GM12878 (cell line): Measurements from ENCODE around the gene WBP11. TPM values are rescaled to one million over a fixed set of nuclear protein-coding genes. Genes with fewer than 3 reads are reported as not detected.

ENCODE experiments used
- CHD4 ChIP-seq: fragments of 200-600 bp; sonication (generic); IDR thresholded peaks from 2 replicates; pipeline ENCODE4 v1.6.1; 2016; ENCODE audit warnings: mild to moderate bottlenecking
- FOXM1 ChIP-seq: IDR thresholded peaks from 2 replicates; pipeline ENCODE4 v1.6.1; 2012; ENCODE audit warnings: low read depth, mild to moderate bottlenecking, inconsistent platforms, low read length, moderate library complexity
- IKZF2 ChIP-seq, 2 experiments: fragments of 450-650 bp; IDR thresholded peaks; 2 replicates each; pipeline ENCODE4 v1.6.1; 2017; ENCODE audit warnings: mild to moderate bottlenecking in 2 of 2, moderate library complexity in 2 of 2
- MEF2B ChIP-seq: fragments of 450-650 bp; IDR thresholded peaks from 2 replicates; pipeline ENCODE4 v1.6.1; 2018; ENCODE audit warnings: mild to moderate bottlenecking, moderate library complexity; ENCODE audit not compliant: partially characterized antibody, poor library complexity, severe bottlenecking
- MXI1 ChIP-seq: fragments of 150-350 bp; IDR thresholded peaks from 2 replicates; pipeline ENCODE4 v1.6.1; 2011; ENCODE audit warnings: low read depth, mild to moderate bottlenecking, inconsistent platforms, low read length, improper control_type of control experiment
- MYC ChIP-seq: IDR thresholded peaks from 2 replicates; pipeline ENCODE4 v1.6.1; 2011; ENCODE audit warnings: mild to moderate bottlenecking, low read length, moderate library complexity, inconsistent platforms; ENCODE audit not compliant: insufficient read depth, insufficient replicate concordance, insufficient read length, severe bottlenecking
- NFYA ChIP-seq: IDR thresholded peaks from 2 replicates; pipeline ENCODE4 v1.6.1; 2011; ENCODE audit warnings: low read depth, mild to moderate bottlenecking, low read length, improper control_type of control experiment, borderline replicate concordance
- NFYB ChIP-seq: IDR thresholded peaks from 2 replicates; pipeline ENCODE4 v1.6.1; 2011; ENCODE audit warnings: low read depth, mild to moderate bottlenecking, low read length, improper control_type of control experiment, moderate library complexity; ENCODE audit not compliant: insufficient read depth
- NR2F1 ChIP-seq: fragments of 450-650 bp; conservative IDR thresholded peaks from 2 replicates; pipeline ENCODE4 v1.6.1; 2017; ENCODE audit warnings: mild to moderate bottlenecking
- RB1 ChIP-seq: fragments of 450-650 bp; formaldehyde crosslinking; IDR thresholded peaks from 2 replicates; pipeline ENCODE4 v1.6.1; 2017; ENCODE audit warnings: mild to moderate bottlenecking, borderline replicate concordance
- SMAD5 ChIP-seq: IDR thresholded peaks from 2 replicates; pipeline ENCODE4 v1.6.1; 2016; ENCODE audit warnings: antibody characterized with exemption, low read depth
- YY1 ChIP-seq: IDR thresholded peaks from 2 replicates; pipeline ENCODE4 v1.6.1; 2011; ENCODE audit warnings: low read depth, mild to moderate bottlenecking, low read length
- ZNF217 ChIP-seq: fragments of 450-650 bp; IDR thresholded peaks from 2 replicates; pipeline ENCODE4 v1.6.1; 2017; ENCODE audit warnings: antibody characterized with exemption, mild to moderate bottlenecking
- ZNF274 ChIP-seq: IDR thresholded peaks from one replicate; pipeline ENCODE4 v1.8.0; 2011; ENCODE audit not compliant: insufficient read length, insufficient read depth
- ZNF622 ChIP-seq: fragments of 450-650 bp; IDR thresholded peaks from 2 replicates; pipeline ENCODE4 v1.6.1; 2017; ENCODE audit warnings: mild to moderate bottlenecking, inconsistent platforms
- ZZZ3 ChIP-seq: IDR thresholded peaks from 2 replicates; pipeline ENCODE4 v1.6.1; 2011; ENCODE audit warnings: low read depth; ENCODE audit not compliant: control insufficient read depth, insufficient read length
- polyA plus RNA-seq, 11 experiments: library from polyadenylated mRNA; depleted of rRNA in 4 of 11; unstranded in 6 of 11; stranded (reverse) in 5 of 11; fragments of >200 nt; fragmentation: Nextera tagmentation in 4 of 11; fragmentation: Illumina TruSeq in 1 of 11; extraction: Ambion mirVana in 4 of 11; extraction: Trizol in 1 of 11; gene quantifications; 1 replicate in 1 of 11; 2 replicates in 10 of 11; pipeline versions ENCODE4 v1.2.1 to v1.2.3, GENCODE V29; 2011 to 2016; ENCODE audit warnings: inconsistent platforms in 2 of 11, missing spikeins in 2 of 11, low read depth in 1 of 11
- total RNA-seq, 4 experiments: library from RNA; depleted of rRNA in 3 of 4; stranded (reverse); fragments of >200 nt in 3 of 4; fragmentation: Illumina TruSeq in 1 of 4; extraction: Trizol in 1 of 4; gene quantifications; 2 replicates each; pipeline versions ENCODE4 v1.2.1 to v1.2.3, GENCODE V29; 2013 to 2021
- TF ChIP-seq, protein P1 (sequence below): IDR thresholded peaks from 2 replicates; pipeline ENCODE4 v1.6.1; 2011; ENCODE audit warnings: low read depth, low read length, improper control_type of control experiment, borderline replicate concordance
- TF ChIP-seq, protein P2 (sequence below): fragments of 450-650 bp; IDR thresholded peaks from 2 replicates; pipeline ENCODE4 v1.6.1; 2016; ENCODE audit warnings: mild to moderate bottlenecking, moderate library complexity, borderline replicate concordance
- TF ChIP-seq, protein P3 (sequence below): fragments of 150-350 bp; IDR thresholded peaks from 2 replicates; pipeline ENCODE4 v1.6.1; 2014; ENCODE audit warnings: mild to moderate bottlenecking, low read depth, low read length
- TF ChIP-seq, protein P4 (sequence below): IDR thresholded peaks from 2 replicates; pipeline ENCODE4 v1.6.1; 2012; ENCODE audit warnings: mild to moderate bottlenecking, low read depth, low read length

WBP11 gene
- total and polyA plus RNA-seq, 10 of the 15 experiments (the other 5 are each of a cell fraction or from before 2014, with no cell fraction given): 11.5 to 107 (median 29.1) TPM

DNA sequence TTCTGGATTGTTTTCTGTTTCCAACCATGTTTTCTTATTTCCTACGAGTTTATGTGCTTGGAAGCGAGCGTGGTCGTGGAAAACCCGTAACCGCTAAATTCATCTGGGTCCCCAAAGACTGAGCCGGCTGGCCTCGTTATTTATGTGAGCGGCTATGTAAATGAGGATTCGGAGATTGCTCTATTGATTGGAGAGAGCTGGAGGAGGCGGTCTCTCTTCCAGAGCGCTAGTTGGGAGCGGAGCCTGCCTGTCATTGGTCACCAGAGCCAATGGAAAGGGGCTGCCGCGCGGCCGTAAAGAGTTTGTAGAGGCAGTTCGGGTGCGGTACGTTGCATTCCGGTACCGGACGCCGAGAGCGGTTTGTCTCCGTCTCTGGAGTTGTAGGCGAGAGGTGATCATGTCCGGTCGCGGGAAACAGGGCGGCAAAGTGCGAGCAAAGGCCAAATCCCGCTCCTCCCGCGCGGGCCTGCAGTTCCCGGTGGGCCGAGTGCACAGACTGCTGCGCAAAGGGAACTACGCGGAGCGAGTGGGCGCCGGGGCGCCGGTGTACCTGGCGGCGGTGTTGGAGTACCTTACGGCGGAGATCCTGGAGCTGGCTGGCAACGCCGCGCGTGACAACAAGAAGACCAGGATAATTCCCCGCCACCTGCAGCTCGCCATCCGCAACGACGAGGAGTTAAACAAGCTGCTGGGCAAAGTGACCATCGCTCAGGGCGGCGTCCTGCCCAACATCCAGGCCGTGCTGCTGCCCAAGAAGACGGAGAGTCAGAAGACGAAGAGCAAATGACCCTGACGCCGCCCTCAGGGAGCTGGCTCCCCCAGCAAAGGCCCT is 29.0 kb downstream of the WBP11 start (continued):
- TF ChIP-seq, protein P1, sequence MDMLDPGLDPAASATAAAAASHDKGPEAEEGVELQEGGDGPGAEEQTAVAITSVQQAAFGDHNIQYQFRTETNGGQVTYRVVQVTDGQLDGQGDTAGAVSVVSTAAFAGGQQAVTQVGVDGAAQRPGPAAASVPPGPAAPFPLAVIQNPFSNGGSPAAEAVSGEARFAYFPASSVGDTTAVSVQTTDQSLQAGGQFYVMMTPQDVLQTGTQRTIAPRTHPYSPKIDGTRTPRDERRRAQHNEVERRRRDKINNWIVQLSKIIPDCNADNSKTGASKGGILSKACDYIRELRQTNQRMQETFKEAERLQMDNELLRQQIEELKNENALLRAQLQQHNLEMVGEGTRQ: no peak
- TF ChIP-seq MYC (no peak), ZNF217 (peak; percentile 31; the same call in 1 of the 2 replicates), NFYA (peak; percentile 93), NFYB (peak; percentile 98), SMAD5 (peak; percentile 67; the same call in 1 of the 2 replicates), ZNF622 (no peak), FOXM1 (peak; percentile 38; the same call in 1 of the 2 replicates), ZZZ3 (no peak), IKZF2 (IDR thresholded peaks at IDR 0.05) (no peak), CHD4 (no peak), MEF2B (no peak), YY1 (peak; percentile 52), NR2F1 (no peak), MXI1 (no peak), RB1 (peak; percentile 32; the same call in 1 of the 2 replicates), ZNF274 (no peak)
- TF ChIP-seq, protein P2, sequence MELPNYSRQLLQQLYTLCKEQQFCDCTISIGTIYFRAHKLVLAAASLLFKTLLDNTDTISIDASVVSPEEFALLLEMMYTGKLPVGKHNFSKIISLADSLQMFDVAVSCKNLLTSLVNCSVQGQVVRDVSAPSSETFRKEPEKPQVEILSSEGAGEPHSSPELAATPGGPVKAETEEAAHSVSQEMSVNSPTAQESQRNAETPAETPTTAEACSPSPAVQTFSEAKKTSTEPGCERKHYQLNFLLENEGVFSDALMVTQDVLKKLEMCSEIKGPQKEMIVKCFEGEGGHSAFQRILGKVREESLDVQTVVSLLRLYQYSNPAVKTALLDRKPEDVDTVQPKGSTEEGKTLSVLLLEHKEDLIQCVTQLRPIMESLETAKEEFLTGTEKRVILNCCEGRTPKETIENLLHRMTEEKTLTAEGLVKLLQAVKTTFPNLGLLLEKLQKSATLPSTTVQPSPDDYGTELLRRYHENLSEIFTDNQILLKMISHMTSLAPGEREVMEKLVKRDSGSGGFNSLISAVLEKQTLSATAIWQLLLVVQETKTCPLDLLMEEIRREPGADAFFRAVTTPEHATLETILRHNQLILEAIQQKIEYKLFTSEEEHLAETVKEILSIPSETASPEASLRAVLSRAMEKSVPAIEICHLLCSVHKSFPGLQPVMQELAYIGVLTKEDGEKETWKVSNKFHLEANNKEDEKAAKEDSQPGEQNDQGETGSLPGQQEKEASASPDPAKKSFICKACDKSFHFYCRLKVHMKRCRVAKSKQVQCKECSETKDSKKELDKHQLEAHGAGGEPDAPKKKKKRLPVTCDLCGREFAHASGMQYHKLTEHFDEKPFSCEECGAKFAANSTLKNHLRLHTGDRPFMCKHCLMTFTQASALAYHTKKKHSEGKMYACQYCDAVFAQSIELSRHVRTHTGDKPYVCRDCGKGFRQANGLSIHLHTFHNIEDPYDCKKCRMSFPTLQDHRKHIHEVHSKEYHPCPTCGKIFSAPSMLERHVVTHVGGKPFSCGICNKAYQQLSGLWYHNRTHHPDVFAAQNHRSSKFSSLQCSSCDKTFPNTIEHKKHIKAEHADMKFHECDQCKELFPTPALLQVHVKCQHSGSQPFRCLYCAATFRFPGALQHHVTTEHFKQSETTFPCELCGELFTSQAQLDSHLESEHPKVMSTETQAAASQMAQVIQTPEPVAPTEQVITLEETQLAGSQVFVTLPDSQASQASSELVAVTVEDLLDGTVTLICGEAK: no peak; the same call in 1 of the 2 replicates
- TF ChIP-seq, protein P3, sequence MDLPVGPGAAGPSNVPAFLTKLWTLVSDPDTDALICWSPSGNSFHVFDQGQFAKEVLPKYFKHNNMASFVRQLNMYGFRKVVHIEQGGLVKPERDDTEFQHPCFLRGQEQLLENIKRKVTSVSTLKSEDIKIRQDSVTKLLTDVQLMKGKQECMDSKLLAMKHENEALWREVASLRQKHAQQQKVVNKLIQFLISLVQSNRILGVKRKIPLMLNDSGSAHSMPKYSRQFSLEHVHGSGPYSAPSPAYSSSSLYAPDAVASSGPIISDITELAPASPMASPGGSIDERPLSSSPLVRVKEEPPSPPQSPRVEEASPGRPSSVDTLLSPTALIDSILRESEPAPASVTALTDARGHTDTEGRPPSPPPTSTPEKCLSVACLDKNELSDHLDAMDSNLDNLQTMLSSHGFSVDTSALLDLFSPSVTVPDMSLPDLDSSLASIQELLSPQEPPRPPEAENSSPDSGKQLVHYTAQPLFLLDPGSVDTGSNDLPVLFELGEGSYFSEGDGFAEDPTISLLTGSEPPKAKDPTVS: no peak
- TF ChIP-seq, protein P4, sequence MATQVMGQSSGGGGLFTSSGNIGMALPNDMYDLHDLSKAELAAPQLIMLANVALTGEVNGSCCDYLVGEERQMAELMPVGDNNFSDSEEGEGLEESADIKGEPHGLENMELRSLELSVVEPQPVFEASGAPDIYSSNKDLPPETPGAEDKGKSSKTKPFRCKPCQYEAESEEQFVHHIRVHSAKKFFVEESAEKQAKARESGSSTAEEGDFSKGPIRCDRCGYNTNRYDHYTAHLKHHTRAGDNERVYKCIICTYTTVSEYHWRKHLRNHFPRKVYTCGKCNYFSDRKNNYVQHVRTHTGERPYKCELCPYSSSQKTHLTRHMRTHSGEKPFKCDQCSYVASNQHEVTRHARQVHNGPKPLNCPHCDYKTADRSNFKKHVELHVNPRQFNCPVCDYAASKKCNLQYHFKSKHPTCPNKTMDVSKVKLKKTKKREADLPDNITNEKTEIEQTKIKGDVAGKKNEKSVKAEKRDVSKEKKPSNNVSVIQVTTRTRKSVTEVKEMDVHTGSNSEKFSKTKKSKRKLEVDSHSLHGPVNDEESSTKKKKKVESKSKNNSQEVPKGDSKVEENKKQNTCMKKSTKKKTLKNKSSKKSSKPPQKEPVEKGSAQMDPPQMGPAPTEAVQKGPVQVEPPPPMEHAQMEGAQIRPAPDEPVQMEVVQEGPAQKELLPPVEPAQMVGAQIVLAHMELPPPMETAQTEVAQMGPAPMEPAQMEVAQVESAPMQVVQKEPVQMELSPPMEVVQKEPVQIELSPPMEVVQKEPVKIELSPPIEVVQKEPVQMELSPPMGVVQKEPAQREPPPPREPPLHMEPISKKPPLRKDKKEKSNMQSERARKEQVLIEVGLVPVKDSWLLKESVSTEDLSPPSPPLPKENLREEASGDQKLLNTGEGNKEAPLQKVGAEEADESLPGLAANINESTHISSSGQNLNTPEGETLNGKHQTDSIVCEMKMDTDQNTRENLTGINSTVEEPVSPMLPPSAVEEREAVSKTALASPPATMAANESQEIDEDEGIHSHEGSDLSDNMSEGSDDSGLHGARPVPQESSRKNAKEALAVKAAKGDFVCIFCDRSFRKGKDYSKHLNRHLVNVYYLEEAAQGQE: no peak
